Activated T-cell treated with anti-CD3 and anti-CD28 coated beads for 48 hours (primary cell): ENCODE data around the gene HOXA2.

Source experiments
- DNase-seq: peaks from one replicate; pipeline ENCODE4 v3.0.0-alpha.2; 2020; ENCODE audit warnings: low read depth

HOXA2 gene

DNA sequence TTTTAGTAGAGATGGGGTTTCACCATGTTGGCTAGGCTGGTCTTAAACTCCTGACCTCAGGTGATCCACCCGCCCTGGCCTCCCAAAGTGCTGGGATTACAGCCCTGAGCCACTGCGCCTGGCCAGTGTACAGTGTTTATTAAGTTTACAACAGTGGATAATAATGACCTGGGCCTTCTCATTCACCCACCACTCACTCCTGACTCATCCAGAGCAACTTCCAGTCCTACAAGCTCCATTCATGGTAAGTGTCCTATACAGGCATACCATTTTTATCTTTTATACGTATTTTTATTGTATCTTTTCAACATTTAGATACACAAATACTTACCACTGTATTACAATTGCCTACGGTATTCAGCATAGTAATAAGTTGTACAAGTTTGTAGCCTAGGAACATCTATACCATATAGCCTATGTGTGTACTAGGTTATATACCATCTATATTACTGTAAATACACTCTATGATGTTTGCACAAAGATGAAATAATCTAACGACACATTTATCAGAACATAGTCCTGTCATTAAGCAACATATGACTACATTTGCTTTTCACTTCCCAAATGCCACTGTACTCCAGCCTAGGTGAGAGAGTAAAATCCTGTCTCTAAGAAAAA is 23.8 kb downstream of the HOXA2 start:
- no peak for DNase-seq

DNA sequence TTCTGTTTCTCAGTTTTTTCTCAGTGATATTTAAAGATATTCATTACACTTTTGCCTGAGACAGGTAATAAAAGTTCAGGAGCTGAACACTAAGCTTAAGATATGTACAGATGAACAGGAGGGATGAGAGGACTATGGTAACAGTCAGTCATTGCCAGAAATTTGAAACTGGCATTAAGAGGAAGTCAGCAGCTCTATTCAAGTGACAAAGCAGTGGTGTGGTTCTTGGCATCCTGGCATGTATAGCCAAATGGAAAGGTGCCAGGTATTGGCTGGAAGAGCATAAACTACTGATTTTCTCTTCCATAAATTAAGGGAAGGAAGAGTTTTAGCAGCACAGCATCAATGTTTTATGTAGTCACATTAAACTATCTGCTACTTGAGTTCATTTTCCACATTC is 29.4 kb downstream of the HOXA2 start:
- no peak for DNase-seq

DNA sequence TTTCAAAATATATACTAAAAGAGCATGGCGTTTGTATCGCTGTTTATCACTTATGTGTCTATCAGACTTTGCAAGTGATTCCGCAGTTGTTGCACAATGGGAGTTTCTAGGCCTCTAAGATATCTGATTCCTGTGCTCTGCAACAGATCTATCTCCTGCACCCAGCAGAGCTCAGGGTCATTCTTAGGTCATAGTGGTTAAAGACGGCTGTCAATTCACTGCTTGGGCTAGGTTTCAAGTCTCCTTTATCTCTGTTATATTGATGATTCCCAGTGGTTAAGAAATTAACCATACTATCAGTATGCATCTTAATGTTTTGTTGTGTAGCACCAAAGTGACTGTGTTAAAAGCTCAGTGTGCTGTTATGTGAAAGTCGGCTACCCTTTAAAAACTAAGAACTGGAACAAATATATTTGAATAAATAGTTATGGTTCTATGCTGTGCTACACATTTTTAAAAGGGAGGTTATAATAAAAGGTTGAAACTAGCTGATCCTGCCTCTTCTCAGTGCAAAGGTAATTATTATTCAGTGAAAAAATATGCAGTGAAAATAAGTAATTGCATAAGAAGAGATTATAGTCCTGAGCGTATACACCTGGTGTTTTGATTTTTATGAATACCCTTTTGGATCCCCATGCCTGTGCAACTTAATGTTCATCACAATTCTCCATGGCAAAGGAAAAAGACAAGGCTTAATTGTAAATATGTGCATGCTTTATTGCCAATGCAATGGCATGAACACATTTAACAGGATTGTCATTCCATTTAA is 30.7 kb downstream of the HOXA2 start:
- no peak for DNase-seq

DNA sequence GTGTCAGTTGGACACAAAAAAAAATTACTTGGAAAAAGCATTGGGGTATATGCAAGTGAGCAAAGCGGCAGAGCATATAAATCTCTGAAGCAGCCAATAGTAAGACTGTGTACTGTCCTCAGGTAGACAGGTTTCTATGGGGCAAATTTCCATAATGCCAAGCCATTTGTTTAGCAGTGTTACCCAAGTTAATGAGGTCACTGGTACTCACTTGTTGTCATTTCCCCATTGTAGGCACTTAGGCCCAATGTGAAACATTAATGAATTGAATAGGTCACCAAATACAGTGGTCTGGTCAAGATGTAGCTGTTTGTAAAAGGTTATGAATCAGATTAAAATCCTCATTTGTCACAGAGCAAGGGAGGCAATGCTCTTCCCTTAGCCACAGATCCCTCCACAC is 34.2 kb downstream of the HOXA2 start:
- no peak for DNase-seq

DNA sequence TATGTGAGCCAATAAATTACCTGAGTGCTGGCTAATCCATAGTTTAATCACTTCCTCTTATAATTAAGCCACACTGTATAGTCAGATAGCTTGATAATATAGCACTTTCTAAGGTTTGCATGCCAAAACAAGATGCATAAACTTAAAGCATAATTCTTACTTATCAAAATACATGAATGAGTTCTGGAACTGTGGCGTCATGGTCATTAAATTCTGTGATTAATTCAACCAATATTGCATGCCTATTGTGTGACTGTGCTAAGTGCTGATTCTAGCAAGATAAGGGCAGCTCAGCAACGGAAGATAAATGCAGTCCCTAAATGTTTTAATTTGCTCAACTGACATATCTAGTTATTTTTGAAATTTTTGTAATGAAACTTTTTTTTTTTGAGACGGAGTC is 36.3 kb downstream of the HOXA2 start:
- no peak for DNase-seq

DNA sequence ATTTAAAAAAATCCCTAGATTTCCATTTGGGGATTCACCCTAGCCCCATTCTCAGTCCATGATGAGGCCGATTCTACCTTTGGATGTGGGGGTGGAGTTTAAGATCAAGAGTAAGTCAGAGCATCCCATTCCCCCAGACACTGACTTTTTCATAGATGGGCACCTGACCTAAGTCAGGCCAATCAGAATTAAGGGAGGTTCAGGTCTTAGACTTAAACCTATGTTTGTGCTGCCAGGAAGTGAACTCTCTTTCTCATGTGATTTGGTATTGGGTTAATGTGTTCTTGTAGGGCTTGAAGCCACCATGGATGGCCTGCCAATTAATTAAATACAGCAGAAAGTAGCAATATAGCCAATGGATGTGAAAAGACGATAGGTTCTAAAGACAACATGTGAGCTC is 36.8 kb downstream of the HOXA2 start:
- no peak for DNase-seq

DNA sequence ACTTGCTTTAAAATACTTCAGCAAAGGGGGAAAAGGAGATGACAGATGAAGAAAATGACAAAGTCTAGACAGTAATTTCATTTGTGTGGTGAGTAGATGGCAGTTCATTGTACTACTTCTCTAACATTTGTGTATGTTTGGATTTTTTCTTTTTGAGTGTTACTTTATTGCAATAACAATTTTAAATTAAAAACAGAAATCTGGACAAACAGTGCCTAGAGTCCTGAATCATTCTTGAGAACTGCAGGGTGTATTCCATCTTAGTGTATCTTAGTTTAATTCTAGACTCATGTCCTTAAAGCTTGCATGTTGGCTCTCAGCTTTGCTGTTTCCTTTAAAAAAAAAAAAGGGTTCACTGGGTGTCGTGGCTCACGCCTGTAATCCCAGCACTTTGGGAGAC is 37.8 kb downstream of the HOXA2 start:
- no peak for DNase-seq

DNA sequence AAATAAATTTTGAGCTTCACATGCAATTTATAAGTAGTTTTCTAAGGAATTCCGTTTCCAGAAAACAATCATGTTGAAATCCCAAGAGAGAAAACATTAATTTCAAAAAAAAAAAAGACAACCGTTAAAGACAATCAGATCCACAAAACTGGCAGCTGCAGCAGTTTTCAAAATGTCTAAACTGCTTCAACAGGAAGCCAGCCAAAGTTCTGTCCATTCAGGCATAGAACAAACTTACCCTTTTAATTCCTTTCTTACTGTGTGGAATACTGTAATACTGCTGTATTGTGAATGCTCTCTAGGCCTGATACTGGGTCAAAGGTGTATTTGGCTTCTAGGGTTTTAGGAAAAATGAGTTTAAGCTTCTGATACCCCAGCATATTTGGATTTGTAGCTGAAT is 38.3 kb downstream of the HOXA2 start:
- no peak for DNase-seq

DNA sequence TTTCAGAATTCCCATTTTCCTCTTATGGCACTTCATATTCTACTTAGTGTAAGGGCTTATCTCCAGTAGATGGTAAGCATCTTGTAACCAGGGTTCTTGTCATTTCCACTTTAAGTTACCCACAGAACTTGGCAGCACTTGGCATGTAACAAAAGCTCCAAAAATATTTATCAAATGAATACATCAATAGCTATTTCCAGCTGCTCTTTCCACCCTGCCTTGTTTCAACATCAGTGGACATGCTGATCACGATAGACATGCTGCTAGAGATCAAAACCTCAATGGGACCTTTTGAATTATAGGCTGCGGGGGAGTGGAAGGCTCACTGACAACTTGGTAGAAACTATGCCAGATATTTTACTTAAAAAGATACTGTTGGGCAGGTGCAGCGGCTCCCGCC is 39.5 kb downstream of the HOXA2 start:
- no peak for DNase-seq

DNA sequence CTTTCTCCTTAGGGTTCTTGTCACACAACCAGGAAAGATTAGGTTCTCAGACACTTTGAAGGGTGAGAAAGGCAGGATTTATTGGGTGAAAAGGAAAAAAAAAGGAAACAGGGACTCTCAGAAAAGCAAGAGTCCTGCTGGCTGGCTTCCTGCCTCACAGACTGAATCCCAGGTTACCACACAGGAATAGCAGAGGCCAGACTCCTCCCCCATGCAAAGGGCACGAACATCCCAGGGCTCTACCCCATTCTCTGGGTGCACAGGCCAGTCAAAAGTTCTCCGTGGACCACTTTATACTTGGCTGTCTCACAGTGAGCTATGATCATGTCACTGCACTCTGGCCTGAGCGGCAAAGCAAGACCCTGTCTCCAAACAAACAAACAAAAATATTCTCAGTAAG is 49.3 kb downstream of the HOXA2 start:
- DNase-seq, result no peak

DNA sequence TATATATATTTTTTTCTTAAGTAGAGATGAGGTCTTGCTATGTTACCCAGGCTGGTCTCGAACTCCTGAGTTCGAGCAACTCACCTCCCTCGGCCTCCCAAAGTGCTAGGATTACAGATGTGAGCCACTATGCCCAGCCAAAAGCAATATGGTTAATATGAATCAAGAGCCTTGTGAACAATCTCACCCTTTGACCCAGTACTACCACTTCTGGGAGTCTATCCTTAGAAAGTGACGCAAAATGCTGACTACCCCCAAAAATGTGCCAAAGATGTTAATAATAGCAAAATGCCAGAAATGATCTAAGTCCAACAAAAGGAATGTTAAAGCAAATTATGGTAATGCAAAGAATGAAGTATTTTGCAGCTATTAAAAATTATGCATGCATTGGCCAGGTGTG is 51.0 kb downstream of the HOXA2 start:
- no peak for DNase-seq
